Stimulated activated CD8-positive, alpha-beta memory T cell treated with anti-CD3 and anti-CD28 coated beads, Interleukin-12 subunit alpha, Interleukin-12 subunit beta, amount 100 ng/mL, for 1 hour (primary cell): ENCODE data around the gene SPAAR.
A peak's percentile ranks its signal among the peaks of the same experiment; 100 is the strongest.

ENCODE experiments used
- DNase-seq: peaks from one replicate; pipeline ENCODE4 v3.0.0-alpha.2; 2020; ENCODE audit warnings: low read depth

Gene SPAAR

GRCh38 chr9:35948901-35949318, 39.6 kb downstream of the SPAAR start:
- no peak for DNase-seq

GRCh38 chr9:35951736-35952135, 42.4 kb downstream of the SPAAR start:
- DNase-seq: no peak

GRCh38 chr9:35952526-35953191, 43.4 kb downstream of the SPAAR start:
- DNase-seq: no peak

GRCh38 chr9:35954942-35955546, 45.8 kb downstream of the SPAAR start:
- peak; percentile 15 for DNase-seq

- no peak for DNase-seq
Measured at GRCh38 chr9:35956651-35957050, 47.4 kb downstream of the SPAAR start.

- DNase-seq: no peak
Measured at GRCh38 chr9:35958104-35958837, 49.0 kb downstream of the SPAAR start, which contains the start of gene OR2S2. OR2S2 (minus strand) TSS chr9:35958154; CDS start chr9:35958098, 56 bp downstream.

GRCh38 chr9:35960039-35960655, 50.9 kb downstream of the SPAAR start:
- DNase-seq: no peak
